Heart left ventricle (tissue), 16 donors: ENCODE results near the gene COX6A1. TPM values are rescaled to one million over a fixed set of nuclear protein-coding genes. Genes with fewer than 3 reads are reported as not detected.

Experiments
- ATAC-seq, 4 donors: fragments of 200-7000 bp; cut with Tn5 transposase; one replicate each; pipeline ENCODE4 v1.9.1; 2020 to 2022; ENCODE audit warnings: moderate library complexity in 4 of 4, mild to moderate bottlenecking in 3 of 4, moderate number of reproducible peaks in 1 of 4
- DNase-seq, 5 donors: peaks; one replicate each; pipeline ENCODE4 v3.0.0-alpha.2; 2020
- H3K27ac ChIP-seq, 12 donors: fragments of 200-600 bp; sonication (generic) in 4 of 12; one replicate each; pipeline versions ENCODE4 v1.5.0 to v1.8.0; 2016 to 2022; ENCODE audit warnings: mild to moderate bottlenecking in 2 of 12
- H3K27me3 ChIP-seq, 9 donors: fragments of 200-600 bp; sonication (generic) in 2 of 9; one replicate each; pipeline versions ENCODE4 v1.5.1 to v1.8.0; 2016 to 2022; ENCODE audit warnings: mild to moderate bottlenecking in 3 of 9
- H3K36me3 ChIP-seq, 9 donors: fragments of 200-600 bp; sonication (generic) in 2 of 9; one replicate each; pipeline versions ENCODE4 v1.5.0 to v1.8.0; 2018 to 2022; ENCODE audit warnings: mild to moderate bottlenecking in 2 of 9
- H3K4me1 ChIP-seq, 12 donors: fragments of 200-600 bp; sonication (generic) in 4 of 12; one replicate each; pipeline versions ENCODE4 v1.5.0 to v1.8.0; 2016 to 2022; ENCODE audit warnings: mild to moderate bottlenecking in 3 of 12
- H3K4me3 ChIP-seq, 12 donors: fragments of 200-600 bp; sonication (generic) in 4 of 12; one replicate each; pipeline versions ENCODE4 v1.5.0 to v1.8.0; 2017 to 2022; ENCODE audit warnings: mild to moderate bottlenecking in 9 of 12, moderate library complexity in 4 of 12
- H3K9me3 ChIP-seq, 12 donors: fragments of 200-600 bp; sonication (generic) in 4 of 12; one replicate each; pipeline versions ENCODE4 v1.5.0 to v1.8.0; 2016 to 2022; ENCODE audit warnings: mild to moderate bottlenecking in 1 of 12
- POLR2A ChIP-seq, 2 donors: fragments of 450-650 bp; IDR thresholded peaks; one replicate each; pipeline ENCODE4 v1.6.1; 2017; ENCODE audit warnings: antibody characterized with exemption in 2 of 2, mild to moderate bottlenecking in 2 of 2, moderate library complexity in 2 of 2
- WGBS, 4 donors: extraction: QIAGEN DNeasy Blood & Tissue Kit in 2 of 4; methylation state at CpG; one replicate each; pipeline versions ENCODE4 v1.1.5 to v1.1.7; 2013 to 2018; 5-methylcytosine and 5-hydroxymethylcytosine counted together
- intact Hi-C, 10 donors: fragments of 100-400 bp; cut with DNase I; formaldehyde crosslinking; loops; one replicate each; pipeline versions ENCODE4 v1.11.1 to v1.14.2; 2022
- polyA plus RNA-seq, 2 donors: library from polyadenylated mRNA; stranded (reverse); fragments of 200-250 nt; gene quantifications; one replicate each; pipeline ENCODE4 v1.2.3, GENCODE V29; 2013
- total RNA-seq, 9 donors: library from RNA; depleted of rRNA in 2 of 9; stranded (reverse); fragments of >200 nt in 2 of 9; fragmentation: NEBNext Ultra II Directional in 3 of 9; extraction: Animal tissue kit (Norgen Biotek cat#: 25700) in 3 of 9; gene quantifications; one replicate each; pipeline versions ENCODE4 v1.1.0 to v1.2.4, GENCODE V29; 2016 to 2023
- TF ChIP-seq, protein P1 (sequence below), 12 donors: fragments of 200-600 bp; sonication (generic) in 4 of 12; IDR thresholded peaks; one replicate each; pipeline versions ENCODE4 v1.5.0 to v1.8.0; 2018 to 2022; ENCODE audit warnings: antibody characterized with exemption in 12 of 12, mild to moderate bottlenecking in 5 of 12
- donor health status: ischemic (EF 13 %, LVEDD 7.1; RV severe dilation, severe dysfunction).
- donor health status: healthy with polysubstance abuse.
- donor health status: DM: no; HTN: yes; CAD: no.
- donor health status: DM: no; HTN: no; CAD: no.
- donor health status: ischemic (EF 25% LVEDD 6.9; RV normal size, moderate dysfunction).
- donor health status: ischemic (EF 25% LVEDD 5.7; RV mildly dilated, moderate dysfunction).
- donor health status: healthy.
- donor health status: DM: yes; HTN: yes; CAD: no.
- donor health status: ischemic (EF 35%, LVEDD 5.7; RV mildly dilated, moderate dysfunction).
- donor health status: nonischemic (EF 11% LVEDD 7.7; RV severe dilation, severe dysfunction).
- donor health status: DM: yes; HTN: yes; CAD: no.
- donor health status: PGD.
- donor health status: ischemic (EF 29% LVEDD 5.4; RV normal size, mild dysfunction).
- donor health status: nonischemic (EF 23%, LVEDD 6.1; RV moderate dilation, normal function).

The COX6A1 gene
- total and polyA plus RNA-seq, 11 donors: 117 to 708 (median 186) TPM

DNA sequence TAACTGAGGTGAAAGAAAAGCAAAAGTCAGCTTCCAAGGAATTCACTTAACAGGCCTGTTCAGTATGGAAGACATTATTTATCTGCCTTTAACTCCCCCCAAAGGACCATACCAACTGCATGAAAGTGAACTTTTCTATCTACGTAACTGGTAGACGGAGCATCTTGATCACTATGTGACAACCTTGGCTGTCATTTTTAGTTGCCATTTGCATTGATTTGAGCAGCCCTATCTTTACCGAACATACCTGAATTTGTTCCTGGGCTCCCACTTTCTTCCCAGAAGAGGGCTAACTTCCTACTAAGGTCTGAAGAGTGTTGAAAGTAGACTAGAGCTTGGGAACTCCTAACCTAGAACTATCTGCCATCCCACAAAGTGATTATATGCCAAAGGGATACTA, 22.2 kb downstream of the COX6A1 start:
- TF ChIP-seq, protein P1, sequence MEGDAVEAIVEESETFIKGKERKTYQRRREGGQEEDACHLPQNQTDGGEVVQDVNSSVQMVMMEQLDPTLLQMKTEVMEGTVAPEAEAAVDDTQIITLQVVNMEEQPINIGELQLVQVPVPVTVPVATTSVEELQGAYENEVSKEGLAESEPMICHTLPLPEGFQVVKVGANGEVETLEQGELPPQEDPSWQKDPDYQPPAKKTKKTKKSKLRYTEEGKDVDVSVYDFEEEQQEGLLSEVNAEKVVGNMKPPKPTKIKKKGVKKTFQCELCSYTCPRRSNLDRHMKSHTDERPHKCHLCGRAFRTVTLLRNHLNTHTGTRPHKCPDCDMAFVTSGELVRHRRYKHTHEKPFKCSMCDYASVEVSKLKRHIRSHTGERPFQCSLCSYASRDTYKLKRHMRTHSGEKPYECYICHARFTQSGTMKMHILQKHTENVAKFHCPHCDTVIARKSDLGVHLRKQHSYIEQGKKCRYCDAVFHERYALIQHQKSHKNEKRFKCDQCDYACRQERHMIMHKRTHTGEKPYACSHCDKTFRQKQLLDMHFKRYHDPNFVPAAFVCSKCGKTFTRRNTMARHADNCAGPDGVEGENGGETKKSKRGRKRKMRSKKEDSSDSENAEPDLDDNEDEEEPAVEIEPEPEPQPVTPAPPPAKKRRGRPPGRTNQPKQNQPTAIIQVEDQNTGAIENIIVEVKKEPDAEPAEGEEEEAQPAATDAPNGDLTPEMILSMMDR (IDR thresholded peaks at IDR 0.05): no peak
- TF ChIP-seq POLR2A (IDR thresholded peaks at IDR 0.05): no peak
- H3K36me3 ChIP-seq: peaks cover 0 to 98% (median 94%) of the 10 kb centered on the region in 9 donors
- peaks cover 0 to under 1% (median 0%) of the 10 kb centered on the region in 12 donors for H3K4me1 ChIP-seq
- 80 to 95% (median 93%) methylated on average over 3 of the region's 3 CpGs for WGBS, 4 donors
- no peaks in the 10 kb centered on the region for H3K9me3 ChIP-seq
- ATAC-seq: no peak
- intact Hi-C loops: loop anchor here in 1 of 10 donors (10.0 kb wide), 1 partner anchor 105 kb away; no protein-coding TSS in a partner anchor
- no peak for DNase-seq
- no peak overlapping the region for H3K4me3 ChIP-seq
- no peaks in the 10 kb centered on the region for H3K27me3 ChIP-seq
- no peak overlapping the region for H3K27ac ChIP-seq

- DNase-seq (no peak), ATAC-seq (no peak)
- 78 to 88% (median 84%) methylated on average over 3 of the region's 3 CpGs for WGBS, 4 donors
- H3K4me3 ChIP-seq: no peak overlapping the region
- peaks cover 0 to 21% (median 13%) of the 10 kb centered on the region in 12 donors for H3K4me1 ChIP-seq
- intact Hi-C loops: loop anchor here in 1 of 10 donors (10.0 kb wide), 1 partner anchor 103 kb away; no protein-coding TSS in a partner anchor
- no peaks in the 10 kb centered on the region for H3K27me3 ChIP-seq
- TF ChIP-seq, protein P1 (IDR thresholded peaks at IDR 0.05): no peak
- no peak for TF ChIP-seq POLR2A (IDR thresholded peaks at IDR 0.05)
- H3K9me3 ChIP-seq: no peaks in the 10 kb centered on the region
- H3K27ac ChIP-seq: no peak overlapping the region
- peaks cover 0 to 100% (median 95%) of the 10 kb centered on the region in 9 donors for H3K36me3 ChIP-seq
Observed at GRCh38 chr12:120462099-120462640, 24.3 kb downstream of the COX6A1 start.

DNA sequence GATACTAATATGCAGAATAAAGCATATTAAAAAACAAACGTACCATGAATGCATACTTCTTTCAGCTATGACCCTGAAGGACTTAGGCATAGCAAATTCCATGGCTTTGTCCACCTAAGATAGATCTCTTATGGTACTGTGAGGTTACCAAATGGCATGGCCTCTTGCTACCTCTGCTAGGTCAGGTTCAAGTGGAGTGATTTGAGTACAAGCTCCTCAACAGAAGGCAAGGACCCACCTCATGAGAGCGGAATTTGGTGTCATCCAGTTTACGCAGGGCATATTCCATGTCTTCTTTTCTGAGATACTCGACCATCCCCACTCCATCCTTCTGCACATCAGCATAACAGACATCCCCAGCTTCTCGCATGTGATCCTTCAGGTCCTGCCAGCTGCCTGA, 25.8 kb downstream of the COX6A1 start:
- no peaks in the 10 kb centered on the region for H3K27me3 ChIP-seq
- H3K4me1 ChIP-seq: peaks cover 0 to 35% (median 22%) of the 10 kb centered on the region in 12 donors
- TF ChIP-seq, protein P1 (IDR thresholded peaks at IDR 0.05): no peak
- no peak for TF ChIP-seq POLR2A (IDR thresholded peaks at IDR 0.05)
- intact Hi-C loops: loop anchor here in 1 of 10 donors (10.0 kb wide), 1 partner anchor 101 kb away; no protein-coding TSS in a partner anchor
- ATAC-seq: no peak
- H3K4me3 ChIP-seq: no peak overlapping the region
- DNase-seq: no peak
- peaks cover 0 to 90% (median 85%) of the 10 kb centered on the region in 9 donors for H3K36me3 ChIP-seq
- H3K27ac ChIP-seq: no peak overlapping the region
- H3K9me3 ChIP-seq: no peaks in the 10 kb centered on the region
- WGBS, 4 donors: 84 to 90% (median 85%) methylated on average over 5 of the region's 5 CpGs

DNA sequence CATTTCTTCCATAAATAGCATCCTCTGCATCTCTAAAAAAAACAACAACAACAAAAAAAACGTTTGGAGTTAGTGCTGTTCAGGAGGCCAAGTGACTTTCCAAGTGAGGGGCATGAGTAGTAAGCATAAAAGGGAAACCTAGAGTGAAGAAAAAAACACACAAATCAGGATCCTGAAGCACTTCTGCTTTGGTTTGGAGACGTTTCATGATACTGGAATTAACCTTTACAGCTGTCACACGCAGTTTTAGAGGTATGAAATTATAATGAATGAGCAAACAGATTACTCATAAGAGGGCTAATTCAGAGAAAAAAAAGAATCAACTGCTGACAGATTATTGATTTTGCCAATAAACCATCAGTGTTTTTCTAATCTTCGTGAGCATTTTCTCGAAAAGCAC, 27.8 kb downstream of the COX6A1 start:
- Histone ChIP-seq H3K4me1 (peaks cover 0 to 45% (median 29%) of the 10 kb centered on the region in 12 donors), H3K27me3 (no peaks in the 10 kb centered on the region), H3K4me3 (no peak overlapping the region), H3K27ac (no peak overlapping the region), H3K36me3 (peaks cover 0 to 70% (median 64%) of the 10 kb centered on the region in 9 donors), H3K9me3 (no peaks in the 10 kb centered on the region)
- DNase-seq (no peak), ATAC-seq (no peak)
- intact Hi-C loops: loop anchor here in 1 of 10 donors (10.0 kb wide), 1 partner anchor 99 kb away; no protein-coding TSS in a partner anchor
- 40 to 52% (median 48%) methylated on average over 5 of the region's 5 CpGs for WGBS, 4 donors
- no peak for TF ChIP-seq POLR2A (IDR thresholded peaks at IDR 0.05)
- TF ChIP-seq, protein P1 (IDR thresholded peaks at IDR 0.05): no peak
